ENCODE data around the gene MED27. TPM values are rescaled to one million over a fixed set of nuclear protein-coding genes. Genes with fewer than 3 reads are reported as not detected.

The MED27 gene
- total and polyA plus RNA-seq, 2 donors (not counting 1 experiment from before 2014, with no cell fraction given), result 13.4 to 44.7 TPM

GRCh38 chr9:131812116-131812790, 267.4 kb downstream of the MED27 start:
- H3K4me1 ChIP-seq (ENCODE audit: control insufficient read depth, extremely low read depth, insufficient read depth, low read length), result no peaks in the 10 kb centered on the region
- peaks cover 34% of the 10 kb centered on the region for H3K27me3 ChIP-seq (ENCODE audit: control insufficient read depth, insufficient read depth, low read length)
- no peak overlapping the region for H3K4me2 ChIP-seq (ENCODE audit: extremely low read depth, insufficient read depth, low read length)
- no peak for DNase-seq (ENCODE audit: low read depth in 2 of 2)
- no peak overlapping the region for H3K27ac ChIP-seq (ENCODE audit: insufficient read depth, low read length)
- TF ChIP-seq CTCF (conservative IDR thresholded peaks at IDR 0.05 in 1 of 2, IDR thresholded peaks at IDR 0.05 in 1 of 2; ENCODE audit: low read depth in 1 of 2, low read length in 2 of 2), result no peak
- TF ChIP-seq EZH2 (IDR thresholded peaks at IDR 0.05; ENCODE audit: low read length, missing control alignments), result no peak
- H3K4me3 ChIP-seq (replicated peaks in 1 of 4; ENCODE audit: control extremely low read depth in 1 of 4, insufficient read depth in 1 of 4, low read depth in 3 of 4, low read length in 4 of 4), result no peak overlapping the region
- H3K9me3 ChIP-seq (ENCODE audit: control insufficient read depth, insufficient read depth, low read depth, low read length), result no peaks in the 10 kb centered on the region
- H4K20me1 ChIP-seq (ENCODE audit: control insufficient read depth, extremely low read depth, insufficient read depth, low read length), result no peaks in the 10 kb centered on the region
- no peaks in the 10 kb centered on the region for H3K79me2 ChIP-seq (ENCODE audit: control insufficient read depth, insufficient read depth, low read length)
- H2AFZ ChIP-seq (ENCODE audit: low read length), result no peak overlapping the region
- no peaks in the 10 kb centered on the region for H3K36me3 ChIP-seq (ENCODE audit: control insufficient read depth, insufficient read depth, low read length)
- H3K9ac ChIP-seq (ENCODE audit: insufficient read depth, low read length), result no peak overlapping the region

DNA sequence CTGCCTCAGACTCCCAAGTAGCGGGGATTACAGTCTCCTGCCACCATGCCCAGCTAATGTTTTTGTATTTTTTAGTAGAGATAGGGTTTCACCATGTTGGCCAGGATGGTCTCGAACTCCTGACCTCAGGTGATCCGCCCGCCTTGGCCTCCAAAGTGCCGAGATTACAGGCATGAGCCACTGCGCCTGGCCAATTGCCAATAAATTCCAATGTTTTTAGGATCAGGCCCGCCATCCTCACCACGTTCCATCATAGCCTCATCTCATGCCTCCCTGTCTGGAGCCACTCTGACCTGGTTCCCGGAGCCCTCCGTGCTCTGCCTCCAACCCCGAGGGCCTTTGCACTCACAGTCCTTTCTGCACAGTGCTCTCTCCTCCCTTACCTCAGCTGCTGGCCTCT, 268.3 kb downstream of the MED27 start:
- Histone ChIP-seq H4K20me1 (ENCODE audit: control insufficient read depth, extremely low read depth, insufficient read depth, low read length) (no peaks in the 10 kb centered on the region), H2AFZ (ENCODE audit: low read length) (no peak overlapping the region), H3K36me3 (ENCODE audit: control insufficient read depth, insufficient read depth, low read length) (no peaks in the 10 kb centered on the region), H3K9me3 (ENCODE audit: control insufficient read depth, insufficient read depth, low read depth, low read length) (no peaks in the 10 kb centered on the region), H3K79me2 (ENCODE audit: control insufficient read depth, insufficient read depth, low read length) (no peaks in the 10 kb centered on the region), H3K4me2 (ENCODE audit: extremely low read depth, insufficient read depth, low read length) (no peak overlapping the region), H3K4me1 (ENCODE audit: control insufficient read depth, extremely low read depth, insufficient read depth, low read length) (no peaks in the 10 kb centered on the region), H3K27ac (ENCODE audit: insufficient read depth, low read length) (no peak overlapping the region), H3K4me3 (replicated peaks in 1 of 4; ENCODE audit: control extremely low read depth in 1 of 4, insufficient read depth in 1 of 4, low read depth in 3 of 4, low read length in 4 of 4) (no peak overlapping the region), H3K9ac (ENCODE audit: insufficient read depth, low read length) (no peak overlapping the region), H3K27me3 (ENCODE audit: control insufficient read depth, insufficient read depth, low read length) (peaks cover 29% of the 10 kb centered on the region)
- DNase-seq (ENCODE audit: low read depth in 2 of 2), result no peak
- TF ChIP-seq EZH2 (IDR thresholded peaks at IDR 0.05; ENCODE audit: low read length, missing control alignments) (no peak), CTCF (conservative IDR thresholded peaks at IDR 0.05 in 1 of 2, IDR thresholded peaks at IDR 0.05 in 1 of 2; ENCODE audit: low read depth in 1 of 2, low read length in 2 of 2) (no peak)

DNA sequence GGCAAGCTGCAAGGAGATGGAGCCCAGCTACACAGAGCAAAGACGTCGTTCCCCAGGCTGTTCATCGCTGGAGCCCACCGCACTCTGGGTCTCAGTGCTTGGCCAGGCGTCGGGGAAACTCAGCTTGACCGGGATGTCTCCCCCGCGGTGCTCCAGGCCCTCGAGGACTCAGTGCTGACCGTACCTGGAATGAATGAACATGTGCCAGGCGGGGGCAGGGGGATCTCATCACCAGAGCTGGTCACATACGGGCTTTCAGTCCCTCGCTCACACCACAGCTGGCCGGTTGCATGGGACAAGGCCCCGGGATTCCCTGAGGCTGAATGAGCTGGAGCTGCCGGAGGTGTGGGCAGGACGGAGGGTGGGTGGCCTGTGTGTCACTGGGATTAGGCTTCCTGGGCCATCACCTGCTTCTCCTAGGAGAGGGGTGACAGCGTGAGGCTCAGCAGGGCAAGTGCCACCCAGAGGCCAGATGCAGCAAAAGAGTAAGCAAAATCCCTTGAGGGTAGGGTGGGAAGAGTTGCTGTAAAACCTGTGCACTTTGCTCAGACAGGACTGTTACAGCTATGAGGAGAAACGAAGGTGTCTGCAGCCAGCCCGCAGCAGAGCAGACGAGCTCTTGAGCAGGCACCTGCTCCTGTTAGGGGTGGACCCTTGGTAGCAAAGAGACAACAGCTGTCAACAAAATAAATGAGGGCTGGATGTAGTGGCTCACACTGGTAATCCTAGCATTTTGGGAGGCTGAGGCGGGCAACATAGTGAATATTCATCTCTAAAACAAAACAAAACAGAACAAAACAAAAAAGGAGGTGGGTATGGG, 269.1 kb downstream of the MED27 start:
- Histone ChIP-seq H3K4me2 (ENCODE audit: extremely low read depth, insufficient read depth, low read length) (no peak overlapping the region), H3K27me3 (ENCODE audit: control insufficient read depth, insufficient read depth, low read length) (peaks cover 27% of the 10 kb centered on the region)
- no peak for DNase-seq (ENCODE audit: low read depth in 2 of 2)

More for the DNA sequence above, 269.1 kb downstream of the MED27 start:
- H3K79me2 ChIP-seq (ENCODE audit: control insufficient read depth, insufficient read depth, low read length), result no peaks in the 10 kb centered on the region
- H3K27ac ChIP-seq (ENCODE audit: insufficient read depth, low read length), result no peak overlapping the region
- H3K36me3 ChIP-seq (ENCODE audit: control insufficient read depth, insufficient read depth, low read length), result no peaks in the 10 kb centered on the region
- no peak overlapping the region for H3K9ac ChIP-seq (ENCODE audit: insufficient read depth, low read length)
- no peaks in the 10 kb centered on the region for H3K9me3 ChIP-seq (ENCODE audit: control insufficient read depth, insufficient read depth, low read depth, low read length)
- H2AFZ ChIP-seq (ENCODE audit: low read length), result no peak overlapping the region
- H3K4me3 ChIP-seq (replicated peaks in 1 of 4; ENCODE audit: control extremely low read depth in 1 of 4, insufficient read depth in 1 of 4, low read depth in 3 of 4, low read length in 4 of 4), result no peak overlapping the region
- H4K20me1 ChIP-seq (ENCODE audit: control insufficient read depth, extremely low read depth, insufficient read depth, low read length), result no peaks in the 10 kb centered on the region
- no peaks in the 10 kb centered on the region for H3K4me1 ChIP-seq (ENCODE audit: control insufficient read depth, extremely low read depth, insufficient read depth, low read length)
- no peak for TF ChIP-seq CTCF (conservative IDR thresholded peaks at IDR 0.05 in 1 of 2, IDR thresholded peaks at IDR 0.05 in 1 of 2; ENCODE audit: low read depth in 1 of 2, low read length in 2 of 2)
